Head of caudate nucleus (tissue), 42 donors: ENCODE results near the gene GALNT9.
A peak's percentile ranks its signal among the peaks of the same experiment; 100 is the strongest.

Experiments used
- DNase-seq, 42 donors: peaks; one replicate each; pipeline versions ENCODE4 v3.0.0 to v3.0.0-alpha.2; 2020 to 2021; ENCODE audit warnings: mixed read lengths in 7 of 42
- intact Hi-C: fragments of 100-400 bp; cut with DNase I; formaldehyde crosslinking; loops from one replicate; pipeline ENCODE4 v1.15.0; 2022

GALNT9 gene

GRCh38 chr12:132318618-132319033, 10.8 kb downstream of the GALNT9 start:
- DNase-seq, result peak in 3 of 42 donors; percentile 6 to 24 (median 6)
- intact Hi-C loops, result no loop called here

- intact Hi-C loops, result no loop called here
Measured at GRCh38 chr12:132318135-132318534, 11.3 kb downstream of the GALNT9 start.

GRCh38 chr12:132317233-132317938, 12.0 kb downstream of the GALNT9 start:
- DNase-seq, result peak in 2 of 42 donors; percentile 8 to 15
- intact Hi-C loops, result no loop called here

More at GRCh38 chr12:132318135-132318534, 11.3 kb downstream of the GALNT9 start:
- DNase-seq, result peak in 2 of 42 donors; percentile 5 to 6

- peak in 2 of 42 donors; percentile 6 to 18 for DNase-seq
Measured at GRCh38 chr12:132316497-132317232, 12.7 kb downstream of the GALNT9 start.

GRCh38 chr12:132315951-132316350, 13.4 kb downstream of the GALNT9 start:
- peak in 1 of 42 donors; percentile 18 for DNase-seq
- intact Hi-C loops, result no loop called here

More at GRCh38 chr12:132316497-132317232, 12.7 kb downstream of the GALNT9 start:
- intact Hi-C loops, result no loop called here

- intact Hi-C loops, result no loop called here
- peak in 1 of 42 donors; percentile 17 for DNase-seq
Measured at GRCh38 chr12:132315507-132315906, 13.9 kb downstream of the GALNT9 start.

GRCh38 chr12:132314516-132315233, 14.7 kb downstream of the GALNT9 start:
- intact Hi-C loops, result no loop called here

GRCh38 chr12:132314035-132314434, 15.4 kb downstream of the GALNT9 start:
- DNase-seq, result no peak
- intact Hi-C loops, result no loop called here

More at GRCh38 chr12:132314516-132315233, 14.7 kb downstream of the GALNT9 start:
- peak in 1 of 42 donors; percentile 19 for DNase-seq

- no peak for DNase-seq
Measured at GRCh38 chr12:132313182-132313581, 16.2 kb downstream of the GALNT9 start.

GRCh38 chr12:132312516-132312915, 16.9 kb downstream of the GALNT9 start:
- intact Hi-C loops, result no loop called here
- DNase-seq, result peak in 2 of 42 donors; percentile 7 to 22

More at GRCh38 chr12:132313182-132313581, 16.2 kb downstream of the GALNT9 start:
- intact Hi-C loops, result no loop called here

GRCh38 chr12:132311201-132311915, 18.0 kb downstream of the GALNT9 start:
- peak in 1 of 42 donors; percentile 7 for DNase-seq
- intact Hi-C loops, result no loop called here

GRCh38 chr12:132310181-132311040, 19.0 kb downstream of the GALNT9 start:
- intact Hi-C loops, result no loop called here
- peak in 9 of 42 donors; percentile 9 to 40 (median 25) for DNase-seq

GRCh38 chr12:132309596-132310086, 19.7 kb downstream of the GALNT9 start:
- intact Hi-C loops, result no loop called here
- DNase-seq, result peak in 3 of 42 donors; percentile 1 to 26 (median 14)

- intact Hi-C loops, result no loop called here
- DNase-seq, result peak in 3 of 42 donors; percentile 1 to 24 (median 3)
Measured at GRCh38 chr12:132308853-132309595, 20.4 kb downstream of the GALNT9 start.

GRCh38 chr12:132307976-132308852, 21.2 kb downstream of the GALNT9 start:
- intact Hi-C loops, result no loop called here
- DNase-seq, result peak in 3 of 42 donors; percentile 4 to 20 (median 8)

- intact Hi-C loops, result no loop called here
- peak in 3 of 42 donors; percentile 1 to 26 (median 9) for DNase-seq
Measured at GRCh38 chr12:132306885-132307191, 22.6 kb downstream of the GALNT9 start.
